GM23338 (cell line): ENCODE results near the gene ZNF648.

Experiments
- CREB1 ChIP-seq: fragments of 250-450 bp; sonication (Bioruptor Pico); IDR thresholded peaks from 2 replicates; pipeline ENCODE4 v1.5.0; 2020; ENCODE audit warnings: low read depth, mild to moderate bottlenecking, moderate library complexity
- EZH2phosphoT487 ChIP-seq: fragments of 200-600 bp; sonication (generic); IDR thresholded peaks from one replicate; pipeline ENCODE4 v1.8.1; 2018; ENCODE audit warnings: antibody characterized with exemption; ENCODE audit not compliant: unreplicated experiment
- POLR2AphosphoS5 ChIP-seq: IDR thresholded peaks from 2 replicates; pipeline ENCODE4 v1.6.1; 2016; ENCODE audit warnings: antibody characterized with exemption, low read depth
- TF ChIP-seq, protein P1 (sequence below), 2 experiments: fragments of 200-600 bp in 1 of 2; sonication (generic) in 1 of 2; conservative IDR thresholded peaks; 2 replicates each; pipeline versions ENCODE4 v1.5.1 to v1.6.1; 2016 to 2017; ENCODE audit warnings: antibody characterized with exemption in 2 of 2, low read depth in 2 of 2, mild to moderate bottlenecking in 2 of 2, moderate library complexity in 1 of 2

GRCh38 chr1:182080955-182081582 lies 19.6 kb upstream of the ZNF648 start:
- TF ChIP-seq, protein P1, sequence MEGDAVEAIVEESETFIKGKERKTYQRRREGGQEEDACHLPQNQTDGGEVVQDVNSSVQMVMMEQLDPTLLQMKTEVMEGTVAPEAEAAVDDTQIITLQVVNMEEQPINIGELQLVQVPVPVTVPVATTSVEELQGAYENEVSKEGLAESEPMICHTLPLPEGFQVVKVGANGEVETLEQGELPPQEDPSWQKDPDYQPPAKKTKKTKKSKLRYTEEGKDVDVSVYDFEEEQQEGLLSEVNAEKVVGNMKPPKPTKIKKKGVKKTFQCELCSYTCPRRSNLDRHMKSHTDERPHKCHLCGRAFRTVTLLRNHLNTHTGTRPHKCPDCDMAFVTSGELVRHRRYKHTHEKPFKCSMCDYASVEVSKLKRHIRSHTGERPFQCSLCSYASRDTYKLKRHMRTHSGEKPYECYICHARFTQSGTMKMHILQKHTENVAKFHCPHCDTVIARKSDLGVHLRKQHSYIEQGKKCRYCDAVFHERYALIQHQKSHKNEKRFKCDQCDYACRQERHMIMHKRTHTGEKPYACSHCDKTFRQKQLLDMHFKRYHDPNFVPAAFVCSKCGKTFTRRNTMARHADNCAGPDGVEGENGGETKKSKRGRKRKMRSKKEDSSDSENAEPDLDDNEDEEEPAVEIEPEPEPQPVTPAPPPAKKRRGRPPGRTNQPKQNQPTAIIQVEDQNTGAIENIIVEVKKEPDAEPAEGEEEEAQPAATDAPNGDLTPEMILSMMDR (conservative IDR thresholded peaks at IDR 0.05; ENCODE audit: low read depth in 2 of 2): peak; percentile 80 to 85
- TF ChIP-seq CREB1 (no peak), POLR2AphosphoS5 (no peak), EZH2phosphoT487 (no peak)
